H9 (cell line): ENCODE measurements around the gene INTS6L. TPM values are rescaled to one million over a fixed set of nuclear protein-coding genes. Genes with fewer than 3 reads are reported as not detected.

Source experiments
- DNase-seq: peaks from one replicate; pipeline ENCODE4 v3.0.0-alpha.2; 2017
- H2AFZ ChIP-seq: one replicate; pipeline ENCODE4 v1.6.1; 2013; ENCODE audit warnings: mild to moderate bottlenecking, low read length, control low read depth, moderate library complexity
- H2AK5ac ChIP-seq: 2 replicates; pipeline ENCODE4 v1.6.1; 2013; ENCODE audit warnings: low read length, control low read depth, mixed read lengths; ENCODE audit not compliant: insufficient read length
- H2BK120ac ChIP-seq: one replicate; pipeline ENCODE4 v1.6.1; 2013; ENCODE audit warnings: low read depth, mild to moderate bottlenecking, low read length, control low read depth, inconsistent platforms; ENCODE audit not compliant: poor library complexity, severe bottlenecking
- H2BK12ac ChIP-seq: 2 replicates; pipeline ENCODE4 v1.6.1; 2013; ENCODE audit warnings: low read length, control low read depth, mixed read lengths, low read depth; ENCODE audit not compliant: insufficient read length
- H2BK15ac ChIP-seq: 2 replicates; pipeline ENCODE4 v1.6.1; 2013; ENCODE audit warnings: low read depth, low read length, control low read depth
- H2BK20ac ChIP-seq: one replicate; pipeline ENCODE4 v1.6.1; 2013; ENCODE audit warnings: low read depth, mild to moderate bottlenecking, low read length, control low read depth, inconsistent platforms; ENCODE audit not compliant: poor library complexity, severe bottlenecking
- H2BK5ac ChIP-seq: 2 replicates; pipeline ENCODE4 v1.6.1; 2013; ENCODE audit warnings: low read length, control low read depth, mixed read lengths; ENCODE audit not compliant: insufficient read length
- H3K14ac ChIP-seq: 2 replicates; pipeline ENCODE4 v1.6.1; 2013; ENCODE audit warnings: low read length, control low read depth; ENCODE audit not compliant: insufficient read depth
- H3K18ac ChIP-seq: 2 replicates; pipeline ENCODE4 v1.6.1; 2013; ENCODE audit warnings: low read depth, mild to moderate bottlenecking, mixed read lengths, low read length, control low read depth; ENCODE audit not compliant: insufficient read length
- H3K23ac ChIP-seq: 2 replicates; pipeline ENCODE4 v1.6.1; 2013; ENCODE audit warnings: low read length, control low read depth, mixed read lengths, low read depth; ENCODE audit not compliant: insufficient read length
- H3K23me2 ChIP-seq: 2 replicates; pipeline ENCODE4 v1.6.1; 2013; ENCODE audit warnings: low read depth, mild to moderate bottlenecking, mixed read lengths, low read length, control low read depth; ENCODE audit not compliant: insufficient read length, poor library complexity, severe bottlenecking
- H3K27ac ChIP-seq: 2 replicates; pipeline ENCODE4 v1.5.1; 2013; ENCODE audit warnings: low read length, control low read depth, mixed read lengths, low read depth; ENCODE audit not compliant: insufficient read length
- H3K27me3 ChIP-seq: 2 replicates; pipeline ENCODE4 v1.6.1; 2013; ENCODE audit warnings: low read length, control low read depth, inconsistent platforms; ENCODE audit not compliant: insufficient read depth
- H3K4ac ChIP-seq: 2 replicates; pipeline ENCODE4 v1.6.1; 2013; ENCODE audit warnings: low read depth, mild to moderate bottlenecking, control low read depth, inconsistent platforms, low read length, moderate library complexity
- H3K4me1 ChIP-seq: 2 replicates; pipeline ENCODE4 v1.6.1; 2013; ENCODE audit warnings: low read length, control low read depth, inconsistent platforms; ENCODE audit not compliant: insufficient read depth
- H3K4me2 ChIP-seq: 2 replicates; pipeline ENCODE4 v1.6.1; 2013; ENCODE audit warnings: low read length, control low read depth, mixed read lengths; ENCODE audit not compliant: insufficient read length, insufficient read depth
- H3K56ac ChIP-seq: 2 replicates; pipeline ENCODE4 v1.6.1; 2013; ENCODE audit warnings: low read depth, mild to moderate bottlenecking, mixed read lengths, low read length, control low read depth; ENCODE audit not compliant: insufficient read length
- H3K79me1 ChIP-seq: 2 replicates; pipeline ENCODE4 v1.6.1; 2013; ENCODE audit warnings: low read depth, mild to moderate bottlenecking, moderate library complexity, low read length, control low read depth, inconsistent platforms; ENCODE audit not compliant: insufficient read depth, poor library complexity, severe bottlenecking
- H3K79me2 ChIP-seq: 2 replicates; pipeline ENCODE4 v1.6.1; 2013; ENCODE audit warnings: low read length, control low read depth, inconsistent platforms; ENCODE audit not compliant: insufficient read depth
- H3K9ac ChIP-seq: 2 replicates; pipeline ENCODE4 v1.6.1; 2013; ENCODE audit warnings: low read length, control low read depth, mixed read lengths; ENCODE audit not compliant: insufficient read length; ENCODE audit errors: extremely low read depth
- H3K9me3 ChIP-seq: one replicate; pipeline ENCODE4 v1.6.1; 2013; ENCODE audit warnings: low read depth, low read length, inconsistent platforms; ENCODE audit not compliant: control insufficient read depth
- H3T11ph ChIP-seq: one replicate; pipeline ENCODE4 v1.6.1; 2013; ENCODE audit warnings: mild to moderate bottlenecking, low read length, control low read depth, inconsistent platforms
- H4K20me1 ChIP-seq: one replicate; pipeline ENCODE4 v1.6.1; 2013; ENCODE audit not compliant: control insufficient read depth, insufficient read length, insufficient read depth
- H4K5ac ChIP-seq: 2 replicates; pipeline ENCODE4 v1.6.1; 2013; ENCODE audit warnings: low read depth, mild to moderate bottlenecking, mixed read lengths, low read length, control low read depth; ENCODE audit not compliant: insufficient read length
- H4K8ac ChIP-seq: replicated peaks from 2 replicates; pipeline ENCODE4 v1.6.1; 2013; ENCODE audit warnings: low read length, control low read depth, mixed read lengths, low read depth; ENCODE audit not compliant: insufficient read length
- H4K91ac ChIP-seq: 2 replicates; pipeline ENCODE4 v1.6.1; 2013; ENCODE audit warnings: low read depth, mild to moderate bottlenecking, moderate library complexity, mixed read lengths, low read length, control low read depth; ENCODE audit not compliant: insufficient read length
- H3K27ac Mint-ChIP-seq, 3 experiments: 2 replicates in 2 of 3; 3 replicates in 1 of 3; pipeline ENCODE4 v1.8.0; 2020 to 2021; ENCODE audit warnings: mixed read lengths in 3 of 3, mild to moderate bottlenecking in 1 of 3, moderate library complexity in 1 of 3
- H3K27me3 Mint-ChIP-seq: 2 replicates; pipeline ENCODE4 v1.8.0; 2021; ENCODE audit warnings: low read depth, mild to moderate bottlenecking, moderate library complexity, mixed read lengths
- H3K36me3 Mint-ChIP-seq, 3 experiments: 2 replicates in 2 of 3; 3 replicates in 1 of 3; pipeline ENCODE4 v1.8.0; 2020 to 2021; ENCODE audit warnings: low read depth in 3 of 3, mixed read lengths in 3 of 3; ENCODE audit not compliant: insufficient read depth in 1 of 3
- H3K4me1 Mint-ChIP-seq, 2 experiments: 2 replicates each; pipeline ENCODE4 v1.8.0; 2020; ENCODE audit warnings: mixed read lengths in 2 of 2
- H3K4me3 Mint-ChIP-seq, 2 experiments: 2 replicates in 1 of 2; 3 replicates in 1 of 2; pipeline ENCODE4 v1.8.0; 2020 to 2021; ENCODE audit warnings: mild to moderate bottlenecking in 2 of 2, mixed read lengths in 2 of 2, moderate library complexity in 1 of 2
- H3K9me3 Mint-ChIP-seq, 2 experiments: 2 replicates in 1 of 2; 3 replicates in 1 of 2; pipeline ENCODE4 v1.8.0; 2020; ENCODE audit warnings: mild to moderate bottlenecking in 2 of 2, mixed read lengths in 2 of 2, moderate library complexity in 1 of 2
- WGBS: extraction: QIAGEN DNeasy Blood & Tissue Kit; methylation state at CpG from one replicate; pipeline ENCODE4 v1.1.7; 2013; ENCODE audit warnings: missing lambda C conversion rate, low lambda C conversion rate, mixed read lengths; ENCODE audit not compliant: insufficient read length; ENCODE audit errors: extremely low coverage; 5-methylcytosine and 5-hydroxymethylcytosine counted together
- total RNA-seq: library from RNA; stranded (reverse); gene quantifications from 2 replicates; pipeline ENCODE4 v1.2.1, GENCODE V29; 2021
- TF ChIP-seq, protein P1 (sequence below): fragments of 200-600 bp; sonication (generic); conservative IDR thresholded peaks from 3 replicates; pipeline ENCODE4 v1.8.0; 2021; ENCODE audit warnings: antibody characterized with exemption, mild to moderate bottlenecking

The INTS6L gene
- total RNA-seq, 1 experiment from 2014 or later = 7.8 TPM

DNA sequence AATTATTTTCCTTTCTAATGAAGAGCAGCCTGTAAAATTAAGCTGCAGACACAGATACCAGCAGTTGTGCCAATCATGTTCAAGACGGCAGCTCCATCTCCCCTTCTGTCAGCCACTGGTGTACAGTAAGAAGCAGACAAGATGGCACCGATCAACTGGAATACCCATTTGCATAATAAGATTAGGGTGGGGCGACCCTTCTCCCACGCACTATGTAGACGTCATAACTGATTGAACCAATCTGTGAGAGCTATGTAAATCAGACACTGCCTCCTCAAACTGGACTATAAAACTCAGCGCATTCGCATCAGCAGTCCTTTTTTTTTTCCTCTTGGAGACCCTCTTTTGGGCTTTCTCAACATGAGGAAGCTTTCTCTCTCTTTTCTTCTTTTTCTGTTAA, 40.4 kb upstream of the INTS6L start:
- TF ChIP-seq, protein P1, sequence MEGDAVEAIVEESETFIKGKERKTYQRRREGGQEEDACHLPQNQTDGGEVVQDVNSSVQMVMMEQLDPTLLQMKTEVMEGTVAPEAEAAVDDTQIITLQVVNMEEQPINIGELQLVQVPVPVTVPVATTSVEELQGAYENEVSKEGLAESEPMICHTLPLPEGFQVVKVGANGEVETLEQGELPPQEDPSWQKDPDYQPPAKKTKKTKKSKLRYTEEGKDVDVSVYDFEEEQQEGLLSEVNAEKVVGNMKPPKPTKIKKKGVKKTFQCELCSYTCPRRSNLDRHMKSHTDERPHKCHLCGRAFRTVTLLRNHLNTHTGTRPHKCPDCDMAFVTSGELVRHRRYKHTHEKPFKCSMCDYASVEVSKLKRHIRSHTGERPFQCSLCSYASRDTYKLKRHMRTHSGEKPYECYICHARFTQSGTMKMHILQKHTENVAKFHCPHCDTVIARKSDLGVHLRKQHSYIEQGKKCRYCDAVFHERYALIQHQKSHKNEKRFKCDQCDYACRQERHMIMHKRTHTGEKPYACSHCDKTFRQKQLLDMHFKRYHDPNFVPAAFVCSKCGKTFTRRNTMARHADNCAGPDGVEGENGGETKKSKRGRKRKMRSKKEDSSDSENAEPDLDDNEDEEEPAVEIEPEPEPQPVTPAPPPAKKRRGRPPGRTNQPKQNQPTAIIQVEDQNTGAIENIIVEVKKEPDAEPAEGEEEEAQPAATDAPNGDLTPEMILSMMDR = no peak

More for the DNA sequence above, 40.4 kb upstream of the INTS6L start:
- no peak for DNase-seq
- no peaks in the 10 kb centered on the region for H3K27me3 ChIP-seq
- H2BK12ac ChIP-seq = no peak overlapping the region
- no peaks in the 10 kb centered on the region for H3K4me1 ChIP-seq
- no peaks in the 10 kb centered on the region for H3K23me2 ChIP-seq
- no peak overlapping the region for H3T11ph ChIP-seq
- H3K4me2 ChIP-seq = no peak overlapping the region
- no CpG with 5 or more reads among the region's 7 CpGs for WGBS
- no peak overlapping the region for H2AFZ ChIP-seq
- H3K4me1 Mint-ChIP-seq = no peaks in the 10 kb centered on the region; a peak in 1 of 4 replicates
- H3K18ac ChIP-seq = no peak overlapping the region
- H3K14ac ChIP-seq = no peak overlapping the region
- no peak overlapping the region for H2BK15ac ChIP-seq
- no peak overlapping the region for H2AK5ac ChIP-seq
- H3K27ac Mint-ChIP-seq = no peak overlapping the region
- H3K36me3 Mint-ChIP-seq = peaks cover 0 to 2% (median 0%) of the 10 kb centered on the region in 3 experiments; a peak in 1 of 7 replicates
- H3K9me3 Mint-ChIP-seq = peaks cover 38 to 56% of the 10 kb centered on the region in 2 experiments
- no peaks in the 10 kb centered on the region for H3K79me2 ChIP-seq
- peaks cover 17% of the 10 kb centered on the region for H3K9me3 ChIP-seq
- no peak overlapping the region for H3K23ac ChIP-seq
- no peak overlapping the region for H4K91ac ChIP-seq
- H3K27me3 Mint-ChIP-seq = no peaks in the 10 kb centered on the region
- no peak overlapping the region for H3K27ac ChIP-seq
- H4K5ac ChIP-seq = no peak overlapping the region
- no peak overlapping the region for H3K4ac ChIP-seq
- H3K9ac ChIP-seq = no peak overlapping the region
- no peaks in the 10 kb centered on the region for H3K79me1 ChIP-seq
- no peaks in the 10 kb centered on the region for H4K20me1 ChIP-seq
- H3K4me3 Mint-ChIP-seq = no peak overlapping the region
- no peak overlapping the region for H2BK20ac ChIP-seq
- H4K8ac ChIP-seq = no peak overlapping the region
- no peak overlapping the region for H2BK120ac ChIP-seq
- H2BK5ac ChIP-seq = no peak overlapping the region
- H3K56ac ChIP-seq = no peak overlapping the region
